Stimulated activated CD4-positive, alpha-beta T cell treated with anti-CD3 and anti-CD28 coated beads, Interleukin-12 subunit alpha, Interleukin-12 subunit beta, amount 100 ng/mL, for 24 hours (primary cell): Measurements from ENCODE around the gene WDR86.

Experiments used
- DNase-seq, 2 experiments: peaks; one replicate each; pipeline ENCODE4 v3.0.0-alpha.2; 2020; ENCODE audit warnings: low read depth in 2 of 2

WDR86 gene

GRCh38 chr7:151349507-151349853 is 60.4 kb downstream of the WDR86 start:
- no peak for DNase-seq

- DNase-seq, result no peak
Observed at GRCh38 chr7:151348970-151349369, 60.9 kb downstream of the WDR86 start.

DNA sequence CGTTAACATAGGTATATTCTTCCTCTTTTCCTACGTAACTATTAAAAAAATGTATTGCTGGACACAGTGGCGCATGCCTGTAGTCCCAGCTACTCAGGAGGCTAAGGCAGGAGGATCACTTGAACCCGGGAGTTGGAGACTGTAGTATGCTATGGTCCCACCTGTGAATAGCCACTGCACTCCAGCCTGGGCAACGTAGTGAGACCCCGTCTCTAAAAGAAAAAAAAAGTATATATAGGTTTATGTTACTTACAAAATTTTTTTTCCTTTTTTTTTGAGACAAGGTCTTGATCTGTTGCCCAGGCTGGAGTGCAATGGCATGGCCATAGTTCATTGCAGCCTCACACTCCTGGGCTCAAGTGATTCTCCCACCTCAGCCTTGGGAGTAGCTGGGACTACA is 62.6 kb downstream of the WDR86 start:
- no peak for DNase-seq

- no peak for DNase-seq
Observed at GRCh38 chr7:151346470-151346769, 63.4 kb downstream of the WDR86 start.

GRCh38 chr7:151345576-151346469 is 64.0 kb downstream of the WDR86 start:
- DNase-seq, result no peak

- DNase-seq, result no peak
Observed at GRCh38 chr7:151343516-151343915, 66.3 kb downstream of the WDR86 start.

DNA sequence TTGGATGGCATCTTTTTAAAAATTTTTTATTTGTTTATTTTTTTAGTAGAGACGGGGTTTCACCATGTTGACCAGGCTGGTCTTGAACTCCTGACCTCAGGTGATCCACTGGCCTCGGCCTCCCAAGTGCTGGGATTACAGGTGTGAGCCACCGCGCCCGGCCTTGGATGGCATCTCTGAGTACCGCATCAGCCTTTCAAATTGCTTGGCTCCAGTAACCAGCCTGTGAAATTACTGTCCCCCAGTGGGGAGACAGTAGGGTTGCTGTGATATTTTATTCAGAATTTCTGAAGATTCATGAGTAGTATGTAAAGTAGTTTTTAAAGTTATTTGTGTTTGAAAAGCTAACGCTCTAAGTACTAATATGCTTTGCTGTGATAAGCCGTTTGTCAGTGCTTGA is 67.0 kb downstream of the WDR86 start:
- DNase-seq, result no peak

DNA sequence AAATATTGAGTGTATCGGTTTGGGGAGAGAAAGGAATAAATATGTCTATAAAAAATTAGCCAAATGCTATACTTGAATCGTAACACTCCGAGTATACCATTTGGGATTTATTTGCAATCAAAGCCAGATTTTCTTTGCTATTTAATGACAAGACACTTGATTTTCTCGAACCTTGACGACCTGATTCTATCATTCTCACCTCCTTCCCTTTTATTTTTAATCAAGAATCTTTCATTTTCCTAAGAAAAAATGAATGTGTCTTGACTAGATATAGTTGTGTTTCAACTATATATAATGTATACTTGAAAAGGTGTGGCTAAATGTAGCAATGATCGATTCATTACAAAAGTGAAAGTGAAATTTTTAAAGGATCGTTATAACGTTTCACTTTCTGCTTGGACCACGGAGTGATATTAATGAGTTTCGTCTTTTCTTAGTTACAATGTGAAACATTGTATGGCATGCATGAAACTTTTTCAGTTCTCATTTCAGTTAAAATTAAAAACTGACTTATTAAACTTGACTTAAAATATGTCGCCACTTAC is 67.7 kb downstream of the WDR86 start:
- DNase-seq, result no peak

DNA sequence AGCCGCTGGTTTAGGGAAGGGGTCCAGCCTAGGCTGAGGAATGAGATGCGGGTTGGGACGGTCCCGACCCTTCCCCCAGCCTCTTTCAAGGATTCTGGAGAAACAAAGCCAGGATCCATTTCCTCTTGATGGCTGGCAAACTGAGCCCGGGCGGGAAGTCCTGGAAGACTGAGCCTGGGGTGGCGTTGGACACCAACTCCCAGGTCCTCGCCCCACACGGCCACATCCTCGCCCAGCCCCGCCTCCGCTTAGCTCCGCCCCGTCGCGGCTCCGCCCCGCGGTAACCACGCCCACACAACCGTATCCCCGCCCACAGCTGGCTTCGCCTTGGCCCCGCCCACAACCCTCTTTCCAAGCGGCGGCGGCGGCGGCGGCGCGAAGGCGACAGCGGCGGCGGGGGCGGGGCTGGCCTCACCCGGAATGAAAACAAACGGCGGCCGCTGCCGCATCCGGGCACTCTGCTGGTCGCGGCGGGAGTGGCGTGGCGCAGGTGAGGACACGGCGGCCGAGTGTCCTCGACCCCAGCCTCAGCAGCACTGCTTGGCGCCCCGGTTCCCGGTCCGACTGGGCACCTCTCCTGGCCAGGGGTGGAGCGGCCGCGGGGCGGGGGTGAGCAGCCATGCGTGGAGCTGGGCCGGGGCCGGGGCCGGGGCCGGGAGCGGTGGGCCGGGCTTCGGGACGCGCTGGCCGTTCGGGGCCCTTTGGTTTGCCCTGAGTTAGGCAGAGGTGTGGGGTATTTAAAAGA is 68.3 kb downstream of the WDR86 start, which contains the start of gene NUB1:
NUB1 (plus strand) TSS at position 456 of the 745 bp plus-strand sequence. CDS start 3,538 bp downstream, outside the sequence.
- peak; percentile 87 to 90 for DNase-seq

- no peak for DNase-seq
Observed at GRCh38 chr7:151340794-151341356, 69.0 kb downstream of the WDR86 start.

- no peak for DNase-seq
Observed at GRCh38 chr7:151339651-151340382, 70.0 kb downstream of the WDR86 start.

DNA sequence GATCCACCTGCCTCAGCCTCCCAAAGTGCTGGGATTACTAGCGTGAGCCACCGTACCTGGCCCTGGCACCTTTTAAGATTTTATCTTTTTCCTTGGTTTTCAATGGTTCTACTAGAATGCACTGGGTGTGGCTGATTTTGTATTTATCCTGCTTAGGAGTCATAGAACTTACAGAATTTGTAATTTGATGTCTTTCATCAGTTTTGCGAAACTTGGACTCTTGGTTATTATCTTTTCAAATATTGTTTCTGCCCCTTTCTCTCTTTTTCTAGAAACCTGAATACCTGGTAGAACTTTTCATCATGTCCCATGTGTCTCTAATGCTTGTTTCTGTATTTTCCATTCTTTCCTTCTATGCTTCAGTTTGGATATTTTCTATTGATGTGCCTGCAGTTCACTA is 71.0 kb downstream of the WDR86 start:
- no peak for DNase-seq

- no peak for DNase-seq
Observed at GRCh38 chr7:151337346-151337745, 72.5 kb downstream of the WDR86 start.

DNA sequence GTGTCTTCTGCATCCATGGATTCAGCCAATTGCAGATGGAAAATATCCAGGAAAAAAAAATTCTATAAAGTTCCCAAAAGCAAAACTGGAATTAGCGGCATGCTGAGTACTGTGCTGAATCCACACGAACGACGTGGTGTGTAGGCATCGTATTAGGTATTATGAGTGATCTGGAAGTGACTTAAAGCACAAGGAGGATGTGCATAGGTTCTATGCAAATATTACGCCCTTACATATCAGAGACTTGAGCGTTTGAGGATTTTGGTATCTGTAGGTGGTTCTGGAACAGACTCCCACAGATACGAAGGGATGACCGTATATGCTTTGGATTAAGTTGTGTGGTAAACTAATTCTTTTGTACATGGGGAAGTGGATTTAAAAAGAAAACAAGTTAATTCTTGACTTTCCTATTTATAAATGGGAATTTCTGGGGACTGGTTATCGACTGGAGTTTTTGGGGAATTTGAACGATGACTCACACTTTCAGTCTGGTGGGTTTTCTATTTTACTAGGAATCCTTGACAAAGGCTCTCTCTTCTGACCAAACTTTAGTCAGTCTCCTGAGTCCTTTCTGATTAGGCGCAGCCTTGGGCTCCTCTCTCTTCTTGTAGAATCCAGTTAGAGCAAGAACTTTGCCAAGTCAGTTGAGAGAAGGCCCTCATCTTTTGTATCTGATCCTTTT is 73.7 kb downstream of the WDR86 start:
- DNase-seq, result no peak

DNA sequence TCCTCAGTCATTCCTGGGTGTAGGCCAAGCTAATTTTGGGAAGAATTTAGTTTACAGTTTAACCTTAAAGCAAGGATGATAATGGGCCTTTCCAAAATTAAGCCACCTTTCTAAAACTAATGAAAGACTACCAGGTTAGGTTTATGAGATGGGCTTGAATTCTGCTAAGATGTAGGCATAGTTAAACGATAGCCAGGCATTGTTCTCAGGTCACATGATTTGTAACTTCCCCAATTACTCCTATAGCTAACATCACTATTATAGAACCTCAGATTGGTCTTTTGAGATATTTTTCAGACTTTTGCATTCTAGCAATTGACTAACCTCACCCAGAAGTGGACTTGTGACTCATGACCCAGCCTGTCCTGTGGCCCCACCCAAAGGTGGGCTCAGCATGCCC is 75.2 kb downstream of the WDR86 start:
- no peak for DNase-seq
